Liver (tissue), 9 donors: Measurements from ENCODE around the gene TUBA4B. TPM values are rescaled to one million over a fixed set of nuclear protein-coding genes. Genes with fewer than 3 reads are reported as not detected.

Source experiments
- DNase-seq: peaks from one replicate; pipeline ENCODE4 v3.0.0-alpha.2; 2017; ENCODE audit warnings: low spot score
- H3K27ac ChIP-seq, 2 donors: one replicate each; pipeline ENCODE4 v1.7.0; 2013; ENCODE audit warnings: inconsistent platforms in 2 of 2, low read length in 2 of 2, control low read depth in 1 of 2, low read depth in 1 of 2, mild to moderate bottlenecking in 1 of 2
- H3K27me3 ChIP-seq, 4 donors: one replicate each; pipeline versions ENCODE4 v1.6.1 to v1.7.0; 2013; ENCODE audit warnings: low read length in 3 of 4, inconsistent platforms in 1 of 4, mild to moderate bottlenecking in 1 of 4, moderate library complexity in 1 of 4; ENCODE audit not compliant: control insufficient read depth in 4 of 4, insufficient read depth in 4 of 4
- H3K36me3 ChIP-seq, 4 donors: one replicate each; pipeline versions ENCODE4 v1.6.1 to v1.7.0; 2013; ENCODE audit warnings: low read length in 3 of 4, mild to moderate bottlenecking in 3 of 4, low read depth in 1 of 4, moderate library complexity in 1 of 4; ENCODE audit not compliant: control insufficient read depth in 4 of 4, insufficient read depth in 3 of 4
- H3K4me1 ChIP-seq, 4 donors: one replicate each; pipeline versions ENCODE4 v1.6.1 to v1.7.0; 2013; ENCODE audit warnings: low read length in 3 of 4, mild to moderate bottlenecking in 3 of 4, moderate library complexity in 1 of 4; ENCODE audit not compliant: control insufficient read depth in 4 of 4, insufficient read depth in 4 of 4
- H3K4me3 ChIP-seq, 3 donors: one replicate each; pipeline versions ENCODE4 v1.6.1 to v1.7.0; 2013; ENCODE audit warnings: low read length in 3 of 3, control low read depth in 1 of 3, low read depth in 1 of 3, mild to moderate bottlenecking in 1 of 3
- H3K9ac ChIP-seq, 2 donors: one replicate each; pipeline ENCODE4 v1.7.0; 2013; ENCODE audit warnings: low read length in 2 of 2, mild to moderate bottlenecking in 2 of 2, moderate library complexity in 2 of 2, control low read depth in 1 of 2, low read depth in 1 of 2
- H3K9me3 ChIP-seq, 4 donors: one replicate each; pipeline versions ENCODE4 v1.6.1 to v1.7.0; 2013; ENCODE audit warnings: low read length in 3 of 4; ENCODE audit not compliant: control insufficient read depth in 4 of 4
- ATF3 ChIP-seq: IDR thresholded peaks from 2 replicates; pipeline ENCODE4 v1.6.1; 2016; ENCODE audit warnings: antibody characterized with exemption
- EGR1 ChIP-seq, 2 donors: IDR thresholded peaks; 2 replicates each; pipeline ENCODE4 v1.6.1; 2016 to 2018; ENCODE audit warnings: antibody characterized with exemption in 2 of 2, low read depth in 2 of 2
- FOXA1 ChIP-seq: IDR thresholded peaks from 2 replicates; pipeline ENCODE4 v1.6.1; 2016; ENCODE audit warnings: antibody characterized with exemption
- FOXA2 ChIP-seq: IDR thresholded peaks from 2 replicates; pipeline ENCODE4 v1.6.1; 2016; ENCODE audit warnings: antibody characterized with exemption
- GABPA ChIP-seq, 2 donors: IDR thresholded peaks in 1 of 2; conservative IDR thresholded peaks in 1 of 2; 2 replicates each; pipeline ENCODE4 v1.6.1; 2016; ENCODE audit warnings: antibody characterized with exemption in 2 of 2, mild to moderate bottlenecking in 1 of 2, moderate library complexity in 1 of 2
- HNF4A ChIP-seq, 2 donors: conservative IDR thresholded peaks; 2 replicates each; pipeline ENCODE4 v1.6.1; 2016; ENCODE audit warnings: antibody characterized with exemption in 2 of 2, mild to moderate bottlenecking in 2 of 2
- JUND ChIP-seq, 2 donors: IDR thresholded peaks; 2 replicates each; pipeline ENCODE4 v1.6.1; 2016; ENCODE audit warnings: antibody characterized with exemption in 2 of 2
- NR2F2 ChIP-seq: IDR thresholded peaks from 2 replicates; pipeline ENCODE4 v1.6.1; 2016; ENCODE audit warnings: antibody characterized with exemption
- RAD21 ChIP-seq, 2 donors: IDR thresholded peaks; 2 replicates each; pipeline ENCODE4 v1.6.1; 2016; ENCODE audit warnings: antibody characterized with exemption in 2 of 2, mild to moderate bottlenecking in 2 of 2
- REST ChIP-seq: IDR thresholded peaks from 2 replicates; pipeline ENCODE4 v1.6.1; 2016; ENCODE audit warnings: antibody characterized with exemption, mild to moderate bottlenecking
- RXRA ChIP-seq, 2 donors: IDR thresholded peaks; 2 replicates each; pipeline ENCODE4 v1.6.1; 2017 to 2018; ENCODE audit warnings: antibody characterized with exemption in 2 of 2, mild to moderate bottlenecking in 1 of 2
- SP1 ChIP-seq: IDR thresholded peaks from 2 replicates; pipeline ENCODE4 v1.6.1; 2018; ENCODE audit warnings: antibody characterized with exemption, mild to moderate bottlenecking
- TAF1 ChIP-seq: conservative IDR thresholded peaks from 2 replicates; pipeline ENCODE4 v1.6.1; 2016; ENCODE audit warnings: antibody characterized with exemption, mild to moderate bottlenecking
- YY1 ChIP-seq: IDR thresholded peaks from 2 replicates; pipeline ENCODE4 v1.6.1; 2016; ENCODE audit warnings: antibody characterized with exemption, mild to moderate bottlenecking
- ZBTB33 ChIP-seq: IDR thresholded peaks from 2 replicates; pipeline ENCODE4 v1.6.1; 2016; ENCODE audit warnings: antibody characterized with exemption
- whole genome bisulfite sequencing: extraction: QIAGEN DNeasy Blood & Tissue Kit; methylation state at CpG from one replicate; pipeline ENCODE4 v1.1.7; 2013; 5-methylcytosine and 5-hydroxymethylcytosine counted together
- polyA plus RNA-seq, 2 donors: library from polyadenylated mRNA; stranded (reverse) in 1 of 2; unstranded in 1 of 2; fragments of 200-250 nt in 1 of 2; fragments of >200 nt in 1 of 2; fragmentation: Nextera tagmentation in 1 of 2; extraction: Ambion mirVana in 1 of 2; gene quantifications; one replicate each; pipeline versions ENCODE4 v1.2.1 to v1.2.3, GENCODE V29; 2013 to 2015
- total RNA-seq, 2 donors: library from RNA; depleted of rRNA; stranded (reverse); fragments of >200 nt; gene quantifications; one replicate each; pipeline ENCODE4 v1.2.3, GENCODE V29; 2014
- donor health status: healthy.
- donor health status: healthy.
- donor health status: healthy.
- donor health status: healthy.
- donor health status: healthy.

TUBA4B gene
- total and polyA plus RNA-seq, 4 donors, result 0.08 to 0.20 (median 0.19) TPM; not detected in 1

GRCh38 chr2:219291910-219292490 is 39.0 kb downstream of the TUBA4B start:
- Histone ChIP-seq H3K27me3 (no peaks in the 10 kb centered on the region), H3K27ac (no peak overlapping the region), H3K36me3 (no peaks in the 10 kb centered on the region), H3K9me3 (no peaks in the 10 kb centered on the region), H3K9ac (no peak overlapping the region), H3K4me1 (peaks cover 0 to 4% (median 3%) of the 10 kb centered on the region in 4 donors), H3K4me3 (no peak overlapping the region)
- WGBS, result 79% methylated on average over 4 of the region's 4 CpGs
- no peak for DNase-seq
- TF ChIP-seq YY1, result no peak
- no peak for TF ChIP-seq ATF3
- no peak for TF ChIP-seq RXRA (IDR thresholded peaks at IDR 0.05)
- no peak for TF ChIP-seq HNF4A (conservative IDR thresholded peaks at IDR 0.05)
- TF ChIP-seq ZBTB33, result no peak
- no peak for TF ChIP-seq REST
- TF ChIP-seq GABPA (IDR thresholded peaks at IDR 0.05 in 1 of 2, conservative IDR thresholded peaks at IDR 0.05 in 1 of 2), result no peak
- TF ChIP-seq NR2F2, result no peak
- no peak for TF ChIP-seq TAF1
- TF ChIP-seq FOXA2, result no peak
- no peak for TF ChIP-seq FOXA1
- no peak for TF ChIP-seq SP1

GRCh38 chr2:219292616-219293015 is 39.6 kb downstream of the TUBA4B start:
- peaks cover 0 to 4% (median 3%) of the 10 kb centered on the region in 4 donors for H3K4me1 ChIP-seq
- no peaks in the 10 kb centered on the region for H3K27me3 ChIP-seq
- H3K4me3 ChIP-seq, result no peak overlapping the region
- H3K9ac ChIP-seq, result no peak overlapping the region
- no peak for DNase-seq
- H3K36me3 ChIP-seq, result no peaks in the 10 kb centered on the region
- H3K27ac ChIP-seq, result no peak overlapping the region
- WGBS, result 92% methylated on average over 9 of the region's 9 CpGs
- no peak for TF ChIP-seq YY1
- no peak for TF ChIP-seq FOXA2
- no peak for TF ChIP-seq RAD21 (IDR thresholded peaks at IDR 0.05)
- TF ChIP-seq EGR1 (IDR thresholded peaks at IDR 0.05; ENCODE audit: low read depth in 2 of 2), result no peak
- TF ChIP-seq JUND (IDR thresholded peaks at IDR 0.05), result no peak
- TF ChIP-seq TAF1, result no peak
- no peaks in the 10 kb centered on the region for H3K9me3 ChIP-seq
